Eye (tissue), 1 donor: ENCODE data around the gene VPS13D.

Experiments used
- DNase-seq: peaks from one replicate; pipeline ENCODE4 v3.0.0-alpha.2; 2015

Gene VPS13D

GRCh38 chr1:12338823-12339222 lies 109.0 kb downstream of the VPS13D start:
- no peak for DNase-seq

GRCh38 chr1:12339396-12339795 lies 109.6 kb downstream of the VPS13D start:
- peak; percentile 40 for DNase-seq

- peak; percentile 42 for DNase-seq
Observed at GRCh38 chr1:12339811-12340543, 110.1 kb downstream of the VPS13D start.

- DNase-seq = no peak
Observed at GRCh38 chr1:12340544-12340930, 110.7 kb downstream of the VPS13D start.

GRCh38 chr1:12341667-12342066 lies 111.8 kb downstream of the VPS13D start:
- DNase-seq = no peak

- peak; percentile 8 for DNase-seq
Observed at GRCh38 chr1:12342401-12343003, 112.7 kb downstream of the VPS13D start.

GRCh38 chr1:12343823-12344487 lies 114.1 kb downstream of the VPS13D start:
- no peak for DNase-seq

- DNase-seq = peak; percentile 36
Observed at GRCh38 chr1:12344596-12345349, 114.9 kb downstream of the VPS13D start.

GRCh38 chr1:12345350-12346217 lies 115.8 kb downstream of the VPS13D start:
- DNase-seq = no peak

GRCh38 chr1:12346483-12347151 lies 116.8 kb downstream of the VPS13D start:
- no peak for DNase-seq

- DNase-seq = no peak
Observed at GRCh38 chr1:12348113-12348512, 118.3 kb downstream of the VPS13D start.

GRCh38 chr1:12353981-12354380 lies 124.2 kb downstream of the VPS13D start:
- no peak for DNase-seq

- peak; percentile 62 for DNase-seq
Observed at GRCh38 chr1:12356004-12356890, 126.4 kb downstream of the VPS13D start.

GRCh38 chr1:12358499-12358898 lies 128.7 kb downstream of the VPS13D start:
- DNase-seq = no peak

- DNase-seq = no peak
Observed at GRCh38 chr1:12359359-12360133, 129.7 kb downstream of the VPS13D start.

- DNase-seq = no peak
Observed at GRCh38 chr1:12368646-12369045, 138.8 kb downstream of the VPS13D start.

GRCh38 chr1:12369258-12369657 lies 139.4 kb downstream of the VPS13D start:
- peak; percentile 14 for DNase-seq

- DNase-seq = peak; percentile 21
Observed at GRCh38 chr1:12370333-12370975, 140.6 kb downstream of the VPS13D start.

GRCh38 chr1:12371053-12371452 lies 141.2 kb downstream of the VPS13D start:
- no peak for DNase-seq
